HEK293T (cell line): Measurements from ENCODE around the gene ARHGAP40.

Source experiments
- CTCF ChIA-PET: fragments of 350-600 bp; formaldehyde crosslinking; extraction: SDS; loops from one replicate; lab custom pipeline; 2021; ENCODE audit warnings: antibody characterized with exemption, inconsistent platforms; lab: Yijun Ruan, JAX
- POLR2A ChIA-PET: fragments of 350-600 bp; formaldehyde crosslinking; extraction: SDS; loops from one replicate; lab custom pipeline; 2020; ENCODE audit warnings: antibody characterized with exemption, inconsistent platforms; lab: Yijun Ruan, JAX
- DNase-seq: peaks from one replicate; pipeline ENCODE4 v3.0.0; 2012; ENCODE audit warnings: mixed read lengths; ENCODE audit errors: extremely low spot score
- ARNT ChIP-seq: fragments of 450-650 bp; IDR thresholded peaks from 2 replicates; pipeline ENCODE4 v1.6.1; 2017; ENCODE audit warnings: mild to moderate bottlenecking
- BHLHE40 ChIP-seq: fragments of 450-650 bp; IDR thresholded peaks from 2 replicates; pipeline ENCODE4 v1.6.1; 2016; ENCODE audit warnings: mild to moderate bottlenecking, moderate library complexity, borderline replicate concordance
- CTBP1 ChIP-seq: fragments of 450-650 bp; IDR thresholded peaks from 2 replicates; pipeline ENCODE4 v1.6.1; 2016; ENCODE audit warnings: borderline replicate concordance
- ELF4 ChIP-seq: fragments of 450-650 bp; IDR thresholded peaks from 2 replicates; pipeline ENCODE4 v1.6.1; 2017; ENCODE audit warnings: antibody characterized with exemption
- FOXA1 ChIP-seq: fragments of 450-650 bp; IDR thresholded peaks from 2 replicates; pipeline ENCODE4 v1.6.1; 2016; ENCODE audit warnings: mild to moderate bottlenecking
- FOXK2 ChIP-seq: fragments of 450-650 bp; IDR thresholded peaks from 2 replicates; pipeline ENCODE4 v1.6.1; 2016; ENCODE audit warnings: mild to moderate bottlenecking
- FOXM1 ChIP-seq: fragments of 450-650 bp; IDR thresholded peaks from 2 replicates; pipeline ENCODE4 v1.6.1; 2017; ENCODE audit warnings: mild to moderate bottlenecking, borderline replicate concordance
- HDGF ChIP-seq: fragments of 450-650 bp; IDR thresholded peaks from 2 replicates; pipeline ENCODE4 v1.6.1; 2017; ENCODE audit warnings: antibody characterized with exemption, borderline replicate concordance
- L3MBTL2 ChIP-seq: fragments of 450-650 bp; conservative IDR thresholded peaks from 2 replicates; pipeline ENCODE4 v1.6.1; 2016; ENCODE audit warnings: mild to moderate bottlenecking
- LEF1 ChIP-seq: fragments of 450-650 bp; IDR thresholded peaks from 2 replicates; pipeline ENCODE4 v1.6.1; 2017; ENCODE audit warnings: mild to moderate bottlenecking, borderline replicate concordance
- NFRKB ChIP-seq: fragments of 450-650 bp; IDR thresholded peaks from 2 replicates; pipeline ENCODE4 v1.6.1; 2016; ENCODE audit warnings: mild to moderate bottlenecking, moderate library complexity
- SP1 ChIP-seq: fragments of 450-650 bp; IDR thresholded peaks from 2 replicates; pipeline ENCODE4 v1.6.1; 2017
- SUZ12 ChIP-seq: fragments of 450-650 bp; IDR thresholded peaks from 2 replicates; pipeline ENCODE4 v1.6.1; 2016; ENCODE audit warnings: mild to moderate bottlenecking
- TARDBP ChIP-seq: fragments of 450-650 bp; IDR thresholded peaks from 2 replicates; pipeline ENCODE4 v1.6.1; 2016
- ZNF384 ChIP-seq: fragments of 450-650 bp; IDR thresholded peaks from 2 replicates; pipeline ENCODE4 v1.6.1; 2016
- TF ChIP-seq, protein P1 (sequence below): fragments of 450-650 bp; IDR thresholded peaks from 2 replicates; pipeline ENCODE4 v1.6.1; 2016

ARHGAP40 gene

DNA sequence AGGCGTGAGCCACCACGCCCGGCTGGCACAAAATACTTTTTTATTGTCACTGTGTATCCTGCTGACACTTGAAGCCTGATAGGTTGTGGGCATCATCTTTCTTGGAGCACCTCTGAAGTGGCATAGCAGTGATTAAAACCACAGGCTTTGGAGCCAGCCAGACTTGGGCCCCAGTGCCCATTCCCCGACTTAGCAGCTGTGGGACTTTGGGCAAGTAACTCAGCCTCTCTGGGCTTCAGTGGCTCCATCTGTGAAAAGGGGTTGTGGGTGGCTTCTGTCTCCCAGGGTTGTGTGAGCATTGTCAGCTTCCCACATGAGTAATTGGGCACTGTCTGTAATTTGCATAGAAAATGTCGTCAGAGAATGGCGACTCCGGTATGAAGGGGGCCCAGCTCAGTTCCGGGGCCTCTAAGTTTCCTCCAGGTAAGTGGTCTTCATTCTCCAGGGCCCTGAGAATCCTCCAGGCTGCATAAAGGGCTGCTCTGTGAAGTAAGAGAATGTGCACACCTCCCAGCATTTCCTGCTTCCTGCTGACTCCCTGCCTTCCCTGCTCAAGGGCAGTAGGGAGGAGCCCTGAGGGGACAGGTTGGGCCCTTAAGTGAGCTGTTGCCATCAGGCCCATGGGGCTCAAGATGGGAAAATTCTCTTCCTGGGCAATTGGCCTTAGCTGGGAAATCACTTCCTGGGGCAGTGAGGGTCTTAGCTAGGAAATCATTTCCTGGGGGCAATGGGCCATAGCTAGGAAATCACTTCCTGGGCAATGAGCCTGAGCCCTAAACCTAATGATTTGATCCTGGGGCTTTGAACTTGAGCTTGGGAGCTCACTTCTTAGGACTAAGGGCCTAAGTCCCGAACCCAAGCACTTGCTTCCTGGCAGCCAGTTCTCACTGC lies 27.2 kb downstream of the ARHGAP40 start:
- ChIA-PET POLR2A (no interaction called here), CTCF (interaction anchor here (0.7 kb wide), 1 partner anchor 102 kb away, joined by 3 read pairs; no protein-coding TSS in a partner anchor)
- TF ChIP-seq CTBP1 (no peak), TARDBP (no peak), FOXK2 (no peak), FOXA1 (no peak), ARNT (no peak), ZNF384 (no peak), SP1 (no peak), ELF4 (no peak), LEF1 (no peak), BHLHE40 (no peak), HDGF (no peak), SUZ12 (no peak), FOXM1 (no peak), NFRKB (no peak), L3MBTL2 (no peak)
- TF ChIP-seq, protein P1, sequence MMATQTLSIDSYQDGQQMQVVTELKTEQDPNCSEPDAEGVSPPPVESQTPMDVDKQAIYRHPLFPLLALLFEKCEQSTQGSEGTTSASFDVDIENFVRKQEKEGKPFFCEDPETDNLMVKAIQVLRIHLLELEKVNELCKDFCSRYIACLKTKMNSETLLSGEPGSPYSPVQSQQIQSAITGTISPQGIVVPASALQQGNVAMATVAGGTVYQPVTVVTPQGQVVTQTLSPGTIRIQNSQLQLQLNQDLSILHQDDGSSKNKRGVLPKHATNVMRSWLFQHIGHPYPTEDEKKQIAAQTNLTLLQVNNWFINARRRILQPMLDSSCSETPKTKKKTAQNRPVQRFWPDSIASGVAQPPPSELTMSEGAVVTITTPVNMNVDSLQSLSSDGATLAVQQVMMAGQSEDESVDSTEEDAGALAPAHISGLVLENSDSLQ = no peak
- DNase-seq = no peak

DNA sequence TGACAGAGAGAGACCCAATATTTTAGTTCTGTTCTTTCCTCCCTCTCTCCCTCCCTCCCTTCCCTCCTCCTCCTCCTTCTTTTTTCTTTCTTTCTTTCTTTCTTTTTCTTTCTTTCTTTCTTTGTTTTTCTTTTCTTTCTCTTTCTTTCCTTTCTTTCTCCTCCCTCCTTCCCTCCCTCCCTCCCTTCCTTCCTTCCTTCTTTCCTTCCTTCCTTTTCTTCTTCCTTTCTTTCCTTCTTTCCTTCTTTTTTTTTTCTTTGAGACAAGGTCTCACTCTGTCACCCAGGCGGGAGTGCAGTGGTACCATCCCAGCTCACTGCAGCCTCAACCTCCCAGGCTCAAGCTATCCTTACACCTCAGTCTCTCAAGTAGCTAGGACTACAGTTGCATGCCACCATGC lies 28.4 kb downstream of the ARHGAP40 start:
- TF ChIP-seq ZNF384 (no peak), CTBP1 (no peak), FOXK2 (no peak), TARDBP (no peak), NFRKB (no peak), BHLHE40 (no peak), LEF1 (no peak)
- TF ChIP-seq, protein P1 = no peak
- DNase-seq = no peak
- ChIA-PET POLR2A (no interaction called here), CTCF (interaction anchor here (0.7 kb wide), 1 partner anchor 101 kb away, joined by 3 read pairs; no protein-coding TSS in a partner anchor)

DNA sequence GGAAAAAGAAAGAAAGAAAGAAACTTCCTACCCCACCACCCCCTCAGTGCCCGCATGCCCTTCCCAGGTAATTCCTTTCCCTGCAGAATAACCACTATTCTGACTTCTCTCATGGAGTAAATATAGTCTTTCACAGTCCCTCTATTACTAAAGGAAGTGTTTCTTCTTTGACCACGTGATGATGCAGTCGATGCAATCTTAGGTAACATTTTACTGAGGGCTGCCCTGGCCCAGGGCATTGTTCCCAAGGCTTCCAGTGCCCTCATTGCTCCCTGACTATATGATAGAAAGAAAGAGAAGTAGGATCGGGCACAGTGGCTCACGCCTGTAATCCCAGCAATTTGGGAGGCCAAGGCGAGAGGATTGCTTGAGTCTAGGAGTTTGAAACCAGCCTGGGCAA lies 29.1 kb downstream of the ARHGAP40 start:
- ChIA-PET CTCF (no interaction called here), POLR2A (no interaction called here)
- TF ChIP-seq SP1 = no peak
- no peak for TF ChIP-seq TARDBP
- no peak for TF ChIP-seq NFRKB
- TF ChIP-seq, protein P1 = no peak
- TF ChIP-seq ARNT = no peak
- no peak for TF ChIP-seq FOXK2
- TF ChIP-seq L3MBTL2 = no peak
- TF ChIP-seq FOXM1 = no peak
- TF ChIP-seq LEF1 = no peak
- TF ChIP-seq BHLHE40 = no peak
- TF ChIP-seq FOXA1 = no peak
- TF ChIP-seq ELF4 = no peak
- TF ChIP-seq SUZ12 = no peak
- TF ChIP-seq ZNF384 = no peak
- TF ChIP-seq CTBP1 = no peak
- no peak for TF ChIP-seq HDGF
- DNase-seq = no peak

DNA sequence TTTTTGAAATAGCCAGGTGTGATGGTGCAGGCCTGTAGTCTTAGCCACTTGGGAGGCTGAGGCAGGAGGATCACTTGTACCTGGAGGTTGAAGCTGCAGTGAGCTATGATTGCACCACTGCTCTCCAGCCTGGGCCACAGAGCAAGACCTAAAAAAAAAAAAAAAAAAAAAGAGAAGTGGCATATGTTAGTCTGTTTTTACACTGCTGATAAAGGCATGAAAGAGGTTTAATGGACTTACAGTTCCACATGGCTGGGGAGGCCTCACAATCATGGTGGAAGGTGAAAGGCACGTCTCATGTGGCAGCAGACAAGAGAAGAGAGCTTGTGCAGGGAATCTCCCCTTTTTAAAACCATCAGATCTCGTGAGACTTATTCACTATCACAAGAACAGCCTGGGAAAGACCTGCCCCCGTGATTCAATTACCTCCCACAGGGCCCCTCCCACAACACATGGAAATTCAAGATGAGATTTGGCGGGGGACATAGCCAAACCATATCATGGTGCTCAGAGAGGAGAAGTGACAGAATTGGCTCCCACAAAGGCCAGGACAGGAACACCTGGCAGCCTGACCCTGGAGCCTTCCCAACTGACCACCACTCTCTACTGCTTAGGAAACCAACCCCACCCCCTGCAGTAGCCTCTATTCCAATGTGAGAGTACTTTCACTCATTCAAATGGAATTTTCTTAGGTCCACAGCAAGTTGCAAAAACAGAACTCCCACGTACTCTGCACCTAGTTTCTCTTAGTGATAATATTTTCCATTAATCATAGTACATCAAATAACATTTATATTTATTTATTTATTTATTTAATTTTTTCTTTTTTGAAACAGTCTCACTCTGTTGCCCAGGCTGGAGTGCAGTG lies 29.8 kb downstream of the ARHGAP40 start:
- DNase-seq = no peak
- TF ChIP-seq TARDBP = no peak
- no peak for TF ChIP-seq CTBP1
- no peak for TF ChIP-seq ELF4
- TF ChIP-seq, protein P1 = no peak
- TF ChIP-seq HDGF = no peak
- no peak for TF ChIP-seq SP1
- TF ChIP-seq LEF1 = no peak
- CTCF ChIA-PET = interaction anchor here (0.6 kb wide), 2 partner anchors 9 to 548 kb away, joined by 5 to 10 read pairs; no protein-coding TSS in a partner anchor

DNA sequence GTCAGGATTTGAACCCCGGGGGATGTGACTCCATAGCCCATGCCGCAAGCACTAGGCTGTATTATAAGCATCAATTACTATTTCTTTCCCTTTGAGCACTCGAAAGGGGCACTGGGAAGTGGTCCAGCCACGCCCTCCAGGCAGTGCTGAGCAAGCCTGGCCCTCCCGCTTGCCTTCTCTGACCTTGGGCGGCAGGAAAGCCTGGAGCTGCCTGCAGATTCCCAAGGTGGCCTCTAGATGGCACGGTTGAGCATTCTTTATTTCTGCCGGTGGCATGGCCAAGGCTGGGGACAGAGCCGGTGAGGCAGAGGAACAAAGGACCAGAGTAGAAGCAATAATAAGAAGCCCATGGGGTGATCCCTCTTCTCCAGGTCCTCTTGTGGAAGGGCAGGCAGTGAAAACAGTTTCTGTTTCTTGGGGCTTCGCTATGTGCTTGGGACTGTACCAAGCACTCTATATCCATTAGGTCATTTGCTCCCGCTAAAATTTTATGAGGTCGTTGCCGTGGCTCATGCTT lies 32.0 kb downstream of the ARHGAP40 start:
- DNase-seq = peak; percentile 88
- ChIA-PET POLR2A (no interaction called here), CTCF (interaction anchor here (0.6 to 0.9 kb wide), 2 partner anchors 21 to 210 kb away, joined by 3 read pairs; no protein-coding TSS in a partner anchor)
- TF ChIP-seq FOXK2 (no peak), L3MBTL2 (peak; percentile 68; the same call in 1 of the 2 replicates)

More for the DNA sequence above, 29.8 kb downstream of the ARHGAP40 start:
- POLR2A ChIA-PET = no interaction called here
